ENCODE data around the gene SCN10A. TPM values are rescaled to one million over a fixed set of nuclear protein-coding genes. Genes with fewer than 3 reads are reported as not detected.

SCN10A gene
- total and polyA plus RNA-seq, 9 of the 15 experiments (the other 6 are each of a cell fraction or from before 2014, with no cell fraction given), result not detected

GRCh38 chr3:38647217-38647970 is 168.6 kb downstream of the SCN10A start (continued):
- TF ChIP-seq MYC (IDR thresholded peaks at IDR 0.05; ENCODE audit: low read depth, low read length) (no peak), MYC (CRISPR knock-in tag; IDR thresholded peaks at IDR 0.05; ENCODE audit: borderline replicate concordance, low read depth) (no peak), FOXA1 (IDR thresholded peaks at IDR 0.05; ENCODE audit: borderline replicate concordance) (no peak), TAF1 (IDR thresholded peaks at IDR 0.05; ENCODE audit: control insufficient read depth, extremely low read depth, insufficient read depth, low read length, severe bottlenecking) (no peak), PCBP1 (IDR thresholded peaks at IDR 0.05; ENCODE audit: low read depth, low read length, poor library complexity, severe bottlenecking) (no peak)
- TF ChIP-seq, protein P1, sequence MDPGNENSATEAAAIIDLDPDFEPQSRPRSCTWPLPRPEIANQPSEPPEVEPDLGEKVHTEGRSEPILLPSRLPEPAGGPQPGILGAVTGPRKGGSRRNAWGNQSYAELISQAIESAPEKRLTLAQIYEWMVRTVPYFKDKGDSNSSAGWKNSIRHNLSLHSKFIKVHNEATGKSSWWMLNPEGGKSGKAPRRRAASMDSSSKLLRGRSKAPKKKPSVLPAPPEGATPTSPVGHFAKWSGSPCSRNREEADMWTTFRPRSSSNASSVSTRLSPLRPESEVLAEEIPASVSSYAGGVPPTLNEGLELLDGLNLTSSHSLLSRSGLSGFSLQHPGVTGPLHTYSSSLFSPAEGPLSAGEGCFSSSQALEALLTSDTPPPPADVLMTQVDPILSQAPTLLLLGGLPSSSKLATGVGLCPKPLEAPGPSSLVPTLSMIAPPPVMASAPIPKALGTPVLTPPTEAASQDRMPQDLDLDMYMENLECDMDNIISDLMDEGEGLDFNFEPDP (CRISPR knock-in tag; IDR thresholded peaks at IDR 0.05), result no peak

Other genes starting within 250 kb of the SCN10A start
- gene SCN5A, start 166.5 kb downstream of the SCN10A start, total RNA-seq (2014; rRNA removed), result 0.41 and 0.45 TPM in 2 replicates
- not detected in 2 replicates for gene SCN5A, start 166.5 kb downstream of the SCN10A start, total RNA-seq (2014; rRNA removed; fragmentation: Illumina TruSeq; extraction: Trizol)
- gene SCN5A, start 166.5 kb downstream of the SCN10A start, total RNA-seq (2015; rRNA removed; fragmentation: Illumina TruSeq; extraction: Trizol), result 0.07 and 0.26 TPM in 2 replicates
- 0.22 and 0.27 TPM in 2 replicates for gene SCN5A, start 166.5 kb downstream of the SCN10A start, total RNA-seq (2021)
- gene SCN5A, start 166.5 kb downstream of the SCN10A start, polyA plus RNA-seq (2011; rRNA removed), result 0.10 and 0.11 TPM in 2 replicates
- 0.21 and 0.40 TPM in 2 replicates for gene SCN5A, start 166.5 kb downstream of the SCN10A start, polyA plus RNA-seq (2014; fragmentation: Illumina TruSeq; extraction: Trizol)
- under 1 TPM in 1 of 2 experiments, not detected in 1; 0.15 TPM for gene SCN5A, start 166.5 kb downstream of the SCN10A start, polyA plus RNA-seq (2014; fragmentation: Nextera tagmentation; extraction: Ambion mirVana)
- 0.34 and 1.4 TPM in 2 replicates for gene SCN5A, start 166.5 kb downstream of the SCN10A start, polyA plus RNA-seq (2014; rRNA removed)
- 0.05 TPM in 1 of 2 replicates, not detected in the other for gene SCN11A, start 235.7 kb upstream of the SCN10A start, total RNA-seq (2014; rRNA removed)
- gene SCN11A, start 235.7 kb upstream of the SCN10A start, total RNA-seq (2014; rRNA removed; fragmentation: Illumina TruSeq; extraction: Trizol), result 0.03 TPM in 1 of 2 replicates, not detected in the other
- gene SCN11A, start 235.7 kb upstream of the SCN10A start, total RNA-seq (2015; rRNA removed; fragmentation: Illumina TruSeq; extraction: Trizol), result 0.04 TPM in 2 replicates
- not detected in 2 replicates for gene SCN11A, start 235.7 kb upstream of the SCN10A start, total RNA-seq (2021)
- gene SCN11A, start 235.7 kb upstream of the SCN10A start, polyA plus RNA-seq (2011; rRNA removed), result 0.01 TPM in 1 of 2 replicates, not detected in the other
- not detected in 2 replicates for gene SCN11A, start 235.7 kb upstream of the SCN10A start, polyA plus RNA-seq (2014; fragmentation: Illumina TruSeq; extraction: Trizol)
- not detected for gene SCN11A, start 235.7 kb upstream of the SCN10A start, polyA plus RNA-seq (2014; fragmentation: Nextera tagmentation; extraction: Ambion mirVana)
- not detected in 2 replicates for gene SCN11A, start 235.7 kb upstream of the SCN10A start, polyA plus RNA-seq (2014; rRNA removed)
- gene WDR48, start 235.8 kb upstream of the SCN10A start, total RNA-seq (2014; rRNA removed), result 22.1 and 26.6 TPM in 2 replicates
- 48.0 and 58.8 TPM in 2 replicates for gene WDR48, start 235.8 kb upstream of the SCN10A start, total RNA-seq (2014; rRNA removed; fragmentation: Illumina TruSeq; extraction: Trizol)
- gene WDR48, start 235.8 kb upstream of the SCN10A start, total RNA-seq (2015; rRNA removed; fragmentation: Illumina TruSeq; extraction: Trizol), result 34.4 and 38.1 TPM in 2 replicates
- gene WDR48, start 235.8 kb upstream of the SCN10A start, total RNA-seq (2021), result 45.7 and 48.5 TPM in 2 replicates
- gene WDR48, start 235.8 kb upstream of the SCN10A start, polyA plus RNA-seq (2011; rRNA removed), result 51.8 and 70.6 TPM in 2 replicates
- gene WDR48, start 235.8 kb upstream of the SCN10A start, polyA plus RNA-seq (2014; fragmentation: Illumina TruSeq; extraction: Trizol), result 44.1 and 49.9 TPM in 2 replicates
- 10 to 100 TPM; 27.0 to 49.2 TPM for gene WDR48, start 235.8 kb upstream of the SCN10A start, polyA plus RNA-seq (2014; fragmentation: Nextera tagmentation; extraction: Ambion mirVana)
- gene WDR48, start 235.8 kb upstream of the SCN10A start, polyA plus RNA-seq (2014; rRNA removed), result 31.1 and 31.2 TPM in 2 replicates